Measurements from ENCODE around the gene CCL16.

The CCL16 gene

GRCh38 chr17:35932586-35932985, 48.7 kb downstream of the CCL16 start:
- TF ChIP-seq, protein P1, sequence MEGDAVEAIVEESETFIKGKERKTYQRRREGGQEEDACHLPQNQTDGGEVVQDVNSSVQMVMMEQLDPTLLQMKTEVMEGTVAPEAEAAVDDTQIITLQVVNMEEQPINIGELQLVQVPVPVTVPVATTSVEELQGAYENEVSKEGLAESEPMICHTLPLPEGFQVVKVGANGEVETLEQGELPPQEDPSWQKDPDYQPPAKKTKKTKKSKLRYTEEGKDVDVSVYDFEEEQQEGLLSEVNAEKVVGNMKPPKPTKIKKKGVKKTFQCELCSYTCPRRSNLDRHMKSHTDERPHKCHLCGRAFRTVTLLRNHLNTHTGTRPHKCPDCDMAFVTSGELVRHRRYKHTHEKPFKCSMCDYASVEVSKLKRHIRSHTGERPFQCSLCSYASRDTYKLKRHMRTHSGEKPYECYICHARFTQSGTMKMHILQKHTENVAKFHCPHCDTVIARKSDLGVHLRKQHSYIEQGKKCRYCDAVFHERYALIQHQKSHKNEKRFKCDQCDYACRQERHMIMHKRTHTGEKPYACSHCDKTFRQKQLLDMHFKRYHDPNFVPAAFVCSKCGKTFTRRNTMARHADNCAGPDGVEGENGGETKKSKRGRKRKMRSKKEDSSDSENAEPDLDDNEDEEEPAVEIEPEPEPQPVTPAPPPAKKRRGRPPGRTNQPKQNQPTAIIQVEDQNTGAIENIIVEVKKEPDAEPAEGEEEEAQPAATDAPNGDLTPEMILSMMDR (conservative IDR thresholded peaks at IDR 0.05) = no peak
- no peak overlapping the region for H3K27ac ChIP-seq

DNA sequence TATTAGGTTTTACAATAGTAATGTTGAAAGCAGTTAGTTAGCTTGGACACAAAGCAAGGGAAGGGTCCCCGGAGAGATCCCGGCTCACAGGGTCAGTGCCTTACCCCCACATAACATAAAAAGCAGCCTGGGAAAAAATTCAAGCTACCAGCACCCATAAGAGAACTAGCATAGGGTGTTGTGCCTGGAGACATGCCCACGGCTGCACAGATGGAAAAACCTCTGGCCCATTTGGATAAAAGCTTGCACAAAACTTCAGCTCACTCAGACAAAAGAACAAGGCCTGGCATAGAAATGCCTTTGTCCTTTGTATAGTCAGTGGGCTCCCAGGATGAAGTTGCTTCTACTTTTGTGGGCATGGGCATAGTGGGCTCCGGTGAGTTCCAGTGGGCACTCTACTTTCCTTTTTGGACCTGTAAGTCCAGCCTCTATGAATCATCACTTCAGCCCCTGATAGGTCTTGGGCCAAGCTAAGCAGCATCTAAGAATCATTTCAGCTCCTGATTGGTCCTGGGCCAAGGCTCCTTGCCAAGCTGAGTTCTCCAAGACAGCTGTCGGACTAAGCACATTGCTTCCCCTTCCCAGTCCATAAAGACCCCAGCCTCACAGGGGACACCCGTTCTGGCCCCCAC, 49.4 kb downstream of the CCL16 start:
- TF ChIP-seq, protein P1 (conservative IDR thresholded peaks at IDR 0.05) = no peak
- no peak overlapping the region; the same call in 1 of the 2 replicates for H3K27ac ChIP-seq

GRCh38 chr17:35930211-35931065, 50.9 kb downstream of the CCL16 start, which contains the start of gene RDM1:
Gene RDM1, minus strand, starts transcription at chr17:35930773. Its CDS starts 46 bp downstream, at chr17:35930727.
- peak within 1 kb of the TSS; percentile 67 for H3K27ac ChIP-seq

DNA sequence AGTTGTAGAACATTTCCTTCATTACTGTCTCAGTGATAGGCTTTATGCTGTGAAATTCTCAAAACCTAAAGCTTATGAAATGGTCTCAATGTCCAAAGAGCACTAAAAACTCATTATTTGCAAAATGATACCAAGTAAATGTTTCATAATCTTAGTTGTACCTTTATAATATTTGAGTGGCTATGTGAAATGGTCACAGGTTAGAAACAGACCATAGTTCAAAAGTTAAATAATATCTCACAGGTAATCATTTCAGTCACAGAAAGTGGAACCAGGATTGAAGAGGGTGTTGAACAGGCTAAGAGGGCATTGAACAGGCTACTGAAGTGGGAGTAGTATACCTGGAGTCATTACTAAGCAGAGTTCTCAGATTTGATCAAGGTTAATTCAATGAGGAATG, 53.6 kb downstream of the CCL16 start:
- no peak overlapping the region for H3K27ac ChIP-seq
- TF ChIP-seq, protein P1 (conservative IDR thresholded peaks at IDR 0.05) = no peak

More at GRCh38 chr17:35930211-35931065, 50.9 kb downstream of the CCL16 start, which contains the start of gene RDM1:
- TF ChIP-seq, protein P1 (conservative IDR thresholded peaks at IDR 0.05) = no peak
